Type B pancreatic cell (in vitro differentiated cells): ENCODE results near the gene ANTXRL. TPM values are rescaled to one million over a fixed set of nuclear protein-coding genes. Genes with fewer than 3 reads are reported as not detected.

Experiments
- DNase-seq: peaks from one replicate; pipeline ENCODE4 v3.0.0; 2021; ENCODE audit warnings: mixed read lengths; ENCODE audit not compliant: unreplicated experiment; ENCODE audit errors: extremely low spot score
- H3K27ac Mint-ChIP-seq: 2 replicates; pipeline ENCODE4 v1.8.0; 2021; ENCODE audit warnings: mild to moderate bottlenecking, mixed read lengths
- H3K27me3 Mint-ChIP-seq: 2 replicates; pipeline ENCODE4 v1.8.0; 2021; ENCODE audit warnings: mixed read lengths
- H3K36me3 Mint-ChIP-seq: 2 replicates; pipeline ENCODE4 v1.8.0; 2021; ENCODE audit warnings: mixed read lengths
- H3K4me1 Mint-ChIP-seq: one replicate; pipeline ENCODE4 v1.8.0; 2021; ENCODE audit warnings: mixed read lengths; ENCODE audit not compliant: unreplicated experiment
- H3K4me3 Mint-ChIP-seq: 2 replicates; pipeline ENCODE4 v1.8.0; 2021; ENCODE audit warnings: mild to moderate bottlenecking, mixed read lengths
- H3K9me3 Mint-ChIP-seq: 2 replicates; pipeline ENCODE4 v1.8.0; 2021; ENCODE audit warnings: mixed read lengths
- total RNA-seq: library from RNA; stranded (reverse); gene quantifications from 2 replicates; pipeline ENCODE4 v1.2.1, GENCODE V29; 2021; ENCODE audit warnings: low replicate concordance
- TF ChIP-seq, protein P1 (sequence below): fragments of 200-600 bp; sonication (generic); conservative IDR thresholded peaks from 2 replicates; pipeline ENCODE4 v1.5.0; 2021; ENCODE audit warnings: antibody characterized with exemption, mild to moderate bottlenecking

The ANTXRL gene
- total RNA-seq, 1 donor from 2014 or later = not detected

DNA sequence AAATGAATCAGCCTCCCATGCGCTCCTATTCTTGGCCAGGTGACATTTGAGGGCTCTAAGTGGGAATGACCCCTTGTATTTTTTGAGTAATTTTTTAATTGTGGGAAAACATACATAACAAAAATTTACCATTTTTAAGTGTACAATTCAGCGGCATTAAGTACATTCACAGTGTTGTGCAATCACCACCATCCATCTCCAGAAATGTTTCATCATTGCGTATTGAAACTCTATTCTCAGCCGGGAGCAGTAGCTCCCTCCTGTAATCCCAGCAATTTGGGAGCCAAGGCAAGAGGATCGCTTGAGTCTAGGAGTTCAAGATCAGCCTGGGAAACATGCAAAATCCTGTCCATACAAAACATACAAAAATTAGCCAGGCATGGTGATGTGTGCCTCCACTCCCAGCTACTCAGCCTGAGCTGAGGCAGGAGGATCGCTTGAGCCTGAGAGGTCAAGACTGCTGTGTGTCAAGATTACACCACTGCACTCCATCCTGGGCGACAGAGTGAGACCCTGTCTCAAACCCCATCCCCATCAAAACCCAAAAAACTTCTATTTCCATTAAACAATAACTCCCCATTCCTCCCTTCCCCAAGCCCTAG is 2.5 kb downstream of the ANTXRL start:
- Mint-ChIP-seq H3K27ac (no peak overlapping the region), H3K4me3 (no peak overlapping the region), H3K36me3 (no peaks in the 10 kb centered on the region), H3K4me1 (peaks cover 20% of the 10 kb centered on the region), H3K27me3 (peaks cover 20% of the 10 kb centered on the region), H3K9me3 (no peaks in the 10 kb centered on the region)
- no peak for DNase-seq
- TF ChIP-seq, protein P1, sequence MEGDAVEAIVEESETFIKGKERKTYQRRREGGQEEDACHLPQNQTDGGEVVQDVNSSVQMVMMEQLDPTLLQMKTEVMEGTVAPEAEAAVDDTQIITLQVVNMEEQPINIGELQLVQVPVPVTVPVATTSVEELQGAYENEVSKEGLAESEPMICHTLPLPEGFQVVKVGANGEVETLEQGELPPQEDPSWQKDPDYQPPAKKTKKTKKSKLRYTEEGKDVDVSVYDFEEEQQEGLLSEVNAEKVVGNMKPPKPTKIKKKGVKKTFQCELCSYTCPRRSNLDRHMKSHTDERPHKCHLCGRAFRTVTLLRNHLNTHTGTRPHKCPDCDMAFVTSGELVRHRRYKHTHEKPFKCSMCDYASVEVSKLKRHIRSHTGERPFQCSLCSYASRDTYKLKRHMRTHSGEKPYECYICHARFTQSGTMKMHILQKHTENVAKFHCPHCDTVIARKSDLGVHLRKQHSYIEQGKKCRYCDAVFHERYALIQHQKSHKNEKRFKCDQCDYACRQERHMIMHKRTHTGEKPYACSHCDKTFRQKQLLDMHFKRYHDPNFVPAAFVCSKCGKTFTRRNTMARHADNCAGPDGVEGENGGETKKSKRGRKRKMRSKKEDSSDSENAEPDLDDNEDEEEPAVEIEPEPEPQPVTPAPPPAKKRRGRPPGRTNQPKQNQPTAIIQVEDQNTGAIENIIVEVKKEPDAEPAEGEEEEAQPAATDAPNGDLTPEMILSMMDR = no peak

DNA sequence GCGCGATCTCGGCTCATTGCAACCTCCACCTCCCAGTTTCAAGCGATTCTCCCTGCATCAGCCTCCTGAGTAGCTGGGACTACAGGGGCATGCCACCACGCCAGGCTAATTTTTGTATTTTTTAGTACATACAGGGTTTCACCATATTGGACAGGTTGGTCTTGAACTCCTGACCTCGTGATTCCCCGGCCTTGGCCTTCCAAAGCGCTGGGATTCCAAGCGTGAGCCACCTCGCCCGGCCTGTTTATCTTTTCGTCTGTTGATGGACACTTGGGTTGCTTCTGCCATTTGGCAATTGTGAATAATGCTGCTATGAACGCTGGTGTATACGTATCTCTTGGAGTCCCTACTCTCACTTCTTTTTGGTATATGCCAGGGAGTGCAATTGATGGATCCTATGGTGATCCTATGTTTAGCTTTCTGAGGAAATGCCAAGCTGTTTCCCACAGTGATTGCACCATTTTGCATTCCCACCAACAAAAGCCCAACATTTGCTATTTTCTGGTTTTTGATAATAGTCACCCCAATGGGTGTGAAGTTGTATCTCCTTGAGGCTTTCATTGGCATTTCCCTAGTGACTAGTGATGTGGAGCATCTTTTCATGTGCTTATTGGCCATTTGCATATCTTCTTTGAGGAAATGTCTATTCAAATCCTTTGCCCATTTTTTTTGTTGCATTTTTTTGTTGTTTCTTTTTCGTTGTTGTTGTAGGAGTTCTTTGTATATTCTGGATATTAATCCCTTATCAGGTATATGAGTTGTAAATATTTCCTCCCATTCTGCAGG is 3.5 kb downstream of the ANTXRL start:
- Mint-ChIP-seq H3K27ac (no peak overlapping the region), H3K4me3 (no peak overlapping the region), H3K9me3 (no peaks in the 10 kb centered on the region), H3K4me1 (peaks cover 17% of the 10 kb centered on the region), H3K36me3 (no peaks in the 10 kb centered on the region), H3K27me3 (peaks cover 17% of the 10 kb centered on the region)
- TF ChIP-seq, protein P1 = no peak
- no peak for DNase-seq

DNA sequence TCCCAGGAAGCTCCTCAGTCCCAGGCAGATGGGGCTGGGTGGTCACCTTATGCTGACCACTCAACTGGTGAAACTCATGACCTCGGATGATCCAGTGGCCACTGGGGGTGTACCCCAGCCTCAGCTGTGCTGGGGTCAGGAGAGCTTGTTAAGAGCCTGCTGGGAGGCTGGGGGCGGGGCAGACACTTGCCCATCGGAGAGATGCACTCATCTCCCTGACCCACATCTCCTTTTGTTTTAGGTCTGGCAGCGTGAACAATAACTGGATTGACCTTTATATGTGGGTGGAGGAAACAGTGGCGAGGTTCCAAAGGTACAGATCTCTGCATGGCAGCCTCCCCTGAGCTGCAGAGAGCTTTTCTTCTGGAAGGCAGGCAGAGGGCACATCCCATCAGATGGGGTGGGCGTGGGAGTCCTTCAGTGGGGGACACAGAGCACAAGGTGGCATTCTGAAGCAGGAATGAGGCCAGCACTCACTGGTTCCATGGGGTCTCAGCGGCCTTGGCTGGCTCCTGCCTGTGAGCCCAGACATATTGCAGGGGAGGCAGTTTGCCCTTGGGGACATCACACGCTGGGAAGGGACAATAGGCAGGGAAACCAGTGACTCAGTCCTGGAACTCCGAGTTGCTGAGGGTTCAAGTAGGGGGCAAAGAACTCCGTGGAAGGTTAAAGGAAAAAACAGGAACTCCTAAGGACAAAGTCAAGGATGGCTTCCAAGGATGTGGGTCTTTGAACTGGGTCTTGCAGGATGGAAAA is 5.2 kb downstream of the ANTXRL start:
- TF ChIP-seq, protein P1 = no peak
- peaks cover 13% of the 10 kb centered on the region for H3K27me3 Mint-ChIP-seq
- no peaks in the 10 kb centered on the region for H3K9me3 Mint-ChIP-seq
- H3K4me1 Mint-ChIP-seq = peaks cover 16% of the 10 kb centered on the region
- peak overlapping the region; percentile 15 for H3K27ac Mint-ChIP-seq
- H3K4me3 Mint-ChIP-seq = no peak overlapping the region
- no peaks in the 10 kb centered on the region for H3K36me3 Mint-ChIP-seq
- no peak for DNase-seq

DNA sequence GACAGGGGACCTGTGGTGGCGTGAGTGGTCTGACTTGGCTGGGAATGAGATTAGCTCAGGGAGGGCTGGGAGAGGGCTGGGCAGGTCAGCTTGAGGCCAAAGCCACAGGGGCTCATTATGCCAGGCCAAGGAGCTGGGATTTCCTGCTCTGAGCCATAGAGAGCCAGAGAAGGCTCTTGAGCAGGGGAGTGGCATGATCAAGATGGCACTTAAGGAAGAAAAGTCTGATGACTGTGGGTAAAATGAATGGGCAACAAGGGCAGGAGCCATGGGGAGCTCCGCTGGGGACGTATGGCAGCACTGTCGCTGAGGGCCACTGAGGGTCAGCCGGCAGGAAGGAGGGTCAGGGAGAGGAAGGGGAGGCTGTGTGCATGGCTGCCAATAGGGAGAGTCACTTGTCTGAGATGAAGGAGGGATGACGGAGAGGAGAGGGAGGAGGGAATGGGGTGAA is 5.8 kb downstream of the ANTXRL start:
- Mint-ChIP-seq H3K27ac (peak overlapping the region; percentile 1), H3K36me3 (no peaks in the 10 kb centered on the region), H3K27me3 (peaks cover 13% of the 10 kb centered on the region), H3K4me1 (peaks cover 16% of the 10 kb centered on the region), H3K9me3 (no peaks in the 10 kb centered on the region), H3K4me3 (no peak overlapping the region)
- TF ChIP-seq, protein P1 = no peak
- DNase-seq = no peak

DNA sequence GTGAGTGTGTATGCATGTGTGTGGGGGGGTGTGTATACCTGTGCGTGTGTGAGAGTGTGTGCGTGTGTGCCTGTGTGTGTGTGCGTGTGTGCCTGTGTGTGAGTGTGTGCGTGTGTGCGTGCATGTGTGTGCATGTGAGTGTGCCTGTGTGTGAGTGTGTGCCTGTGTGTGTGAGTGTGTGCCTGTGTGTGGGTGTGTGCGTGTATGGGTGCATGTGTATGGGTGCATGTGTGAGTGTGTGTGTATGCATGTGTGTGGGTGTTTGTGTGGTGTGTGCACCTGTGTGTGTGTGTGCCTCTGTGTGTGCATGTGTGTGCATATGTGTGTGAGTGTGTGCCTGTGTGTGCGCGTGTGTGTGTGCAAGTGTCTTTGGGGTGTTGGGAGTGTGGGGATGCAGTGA is 6.4 kb downstream of the ANTXRL start:
- DNase-seq = no peak
- H3K9me3 Mint-ChIP-seq = no peaks in the 10 kb centered on the region
- H3K27me3 Mint-ChIP-seq = peaks cover 13% of the 10 kb centered on the region
- peaks cover 16% of the 10 kb centered on the region for H3K4me1 Mint-ChIP-seq
- no peaks in the 10 kb centered on the region for H3K36me3 Mint-ChIP-seq
- no peak overlapping the region for H3K4me3 Mint-ChIP-seq
- H3K27ac Mint-ChIP-seq = no peak overlapping the region
- TF ChIP-seq, protein P1 = no peak
